Measurements from ENCODE around the gene C20orf96.

Gene C20orf96

DNA sequence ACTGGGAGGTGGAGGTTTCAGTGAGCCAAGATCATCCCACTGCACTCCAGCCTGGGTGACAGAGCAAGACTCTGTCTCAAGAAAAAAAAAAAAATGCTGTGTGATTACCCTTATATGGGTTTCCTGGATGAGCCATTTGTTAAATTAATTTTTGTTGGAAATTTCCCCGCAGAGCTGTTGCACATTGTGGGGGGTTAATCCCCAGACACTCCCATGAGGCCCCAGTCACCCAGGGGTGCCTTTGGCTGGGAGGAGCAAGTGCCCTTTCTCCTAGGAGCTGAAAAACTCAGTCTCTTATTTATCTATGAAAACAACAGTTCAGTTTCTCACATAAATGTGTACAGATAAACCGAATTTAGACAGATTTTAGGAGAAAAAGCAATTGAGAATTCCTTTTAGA lies 37.7 kb downstream of the C20orf96 start:
- Histone ChIP-seq H3K4me2 (ENCODE audit: insufficient read depth, low read length) (no peak overlapping the region), H3K27ac (ENCODE audit: low read length) (no peak overlapping the region), H3K79me2 (ENCODE audit: insufficient read depth, low read length) (no peaks in the 10 kb centered on the region), H3K27me3 (ENCODE audit: insufficient read depth, low read length, poor library complexity) (no peaks in the 10 kb centered on the region), H3K9ac (ENCODE audit: low read depth, low read length) (no peak overlapping the region), H3K36me3 (ENCODE audit: insufficient read depth, low read length) (no peaks in the 10 kb centered on the region), H3K9me3 (ENCODE audit: insufficient read depth, low read length, severe bottlenecking) (no peaks in the 10 kb centered on the region), H4K20me1 (ENCODE audit: insufficient read depth, low read length) (no peaks in the 10 kb centered on the region), H3K4me1 (ENCODE audit: insufficient read depth, low read length) (peaks cover 19% of the 10 kb centered on the region), H2AFZ (ENCODE audit: low read depth, low read length) (no peak overlapping the region), H3K4me3 (ENCODE audit: low read depth in 1 of 2, low read length in 2 of 2) (no peak overlapping the region)
- DNase-seq = no peak
- no peak for TF ChIP-seq EZH2 (IDR thresholded peaks at IDR 0.05; ENCODE audit: borderline replicate concordance, low read depth, low read length, severe bottlenecking)
- TF ChIP-seq CTCF (IDR thresholded peaks at IDR 0.05; ENCODE audit: borderline replicate concordance, extremely low read depth, low read length, poor library complexity, severe bottlenecking) = no peak
- ATAC-seq (ENCODE audit: insufficient read depth, low read depth) = no peak

GRCh38 chr20:251354-251753 lies 39.2 kb downstream of the C20orf96 start:
- Histone ChIP-seq H3K27me3 (ENCODE audit: insufficient read depth, low read length, poor library complexity) (no peaks in the 10 kb centered on the region), H3K4me2 (ENCODE audit: insufficient read depth, low read length) (peak overlapping the region; percentile 32; the same call in 1 of the 2 replicates)

DNA sequence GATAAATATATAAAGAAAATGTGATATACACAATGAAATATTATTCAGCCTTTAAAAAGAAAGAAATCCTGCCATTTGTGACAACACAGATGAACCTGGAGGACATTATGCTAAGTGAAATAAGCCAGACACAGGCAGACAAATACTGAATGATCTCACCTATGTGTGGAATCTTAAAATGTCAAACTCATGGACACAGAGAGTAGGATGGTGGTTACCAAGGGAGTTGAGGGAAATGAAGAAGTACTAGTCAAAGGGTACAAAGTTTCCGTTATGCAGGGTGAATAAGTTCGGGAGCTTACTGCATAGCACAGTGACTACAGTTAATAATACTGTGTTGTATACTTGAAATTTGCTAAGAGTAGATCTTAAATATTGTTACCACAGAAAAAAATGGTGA lies 47.6 kb downstream of the C20orf96 start:
- no peaks in the 10 kb centered on the region for H3K4me1 ChIP-seq (ENCODE audit: insufficient read depth, low read length)
- no peak overlapping the region for H2AFZ ChIP-seq (ENCODE audit: low read depth, low read length)
- H3K79me2 ChIP-seq (ENCODE audit: insufficient read depth, low read length) = no peaks in the 10 kb centered on the region
- H3K9ac ChIP-seq (ENCODE audit: low read depth, low read length) = no peak overlapping the region
- TF ChIP-seq CTCF (IDR thresholded peaks at IDR 0.05; ENCODE audit: borderline replicate concordance, extremely low read depth, low read length, poor library complexity, severe bottlenecking) = no peak
- no peak for TF ChIP-seq EZH2 (IDR thresholded peaks at IDR 0.05; ENCODE audit: borderline replicate concordance, low read depth, low read length, severe bottlenecking)
- no peak overlapping the region for H3K4me3 ChIP-seq (ENCODE audit: low read depth in 1 of 2, low read length in 2 of 2)
- H4K20me1 ChIP-seq (ENCODE audit: insufficient read depth, low read length) = no peaks in the 10 kb centered on the region
- ATAC-seq (ENCODE audit: insufficient read depth, low read depth) (no peak), DNase-seq (no peak)
- H3K9me3 ChIP-seq (ENCODE audit: insufficient read depth, low read length, severe bottlenecking) = no peaks in the 10 kb centered on the region
- H3K4me2 ChIP-seq (ENCODE audit: insufficient read depth, low read length) = no peak overlapping the region
- H3K27ac ChIP-seq (ENCODE audit: low read length) = no peak overlapping the region
- H3K36me3 ChIP-seq (ENCODE audit: insufficient read depth, low read length) = no peaks in the 10 kb centered on the region
- peaks cover 17% of the 10 kb centered on the region for H3K27me3 ChIP-seq (ENCODE audit: insufficient read depth, low read length, poor library complexity)

More at GRCh38 chr20:251354-251753, 39.2 kb downstream of the C20orf96 start:
- H2AFZ ChIP-seq (ENCODE audit: low read depth, low read length) = no peak overlapping the region; the same call in 1 of the 2 replicates
- H3K4me3 ChIP-seq (ENCODE audit: low read depth in 1 of 2, low read length in 2 of 2) = no peak overlapping the region
- peaks cover 19% of the 10 kb centered on the region for H3K4me1 ChIP-seq (ENCODE audit: insufficient read depth, low read length)
- no peak overlapping the region for H3K9ac ChIP-seq (ENCODE audit: low read depth, low read length)
- no peak for DNase-seq
- no peaks in the 10 kb centered on the region for H3K9me3 ChIP-seq (ENCODE audit: insufficient read depth, low read length, severe bottlenecking)
- TF ChIP-seq CTCF (IDR thresholded peaks at IDR 0.05; ENCODE audit: borderline replicate concordance, extremely low read depth, low read length, poor library complexity, severe bottlenecking) (no peak), EZH2 (IDR thresholded peaks at IDR 0.05; ENCODE audit: borderline replicate concordance, low read depth, low read length, severe bottlenecking) (no peak)
- no peaks in the 10 kb centered on the region for H3K79me2 ChIP-seq (ENCODE audit: insufficient read depth, low read length)
- peak overlapping the region; percentile 43 for H3K27ac ChIP-seq (ENCODE audit: low read length)
- ATAC-seq (ENCODE audit: insufficient read depth, low read depth) = peak; percentile 77
- H3K36me3 ChIP-seq (ENCODE audit: insufficient read depth, low read length) = no peaks in the 10 kb centered on the region
- H4K20me1 ChIP-seq (ENCODE audit: insufficient read depth, low read length) = no peaks in the 10 kb centered on the region

DNA sequence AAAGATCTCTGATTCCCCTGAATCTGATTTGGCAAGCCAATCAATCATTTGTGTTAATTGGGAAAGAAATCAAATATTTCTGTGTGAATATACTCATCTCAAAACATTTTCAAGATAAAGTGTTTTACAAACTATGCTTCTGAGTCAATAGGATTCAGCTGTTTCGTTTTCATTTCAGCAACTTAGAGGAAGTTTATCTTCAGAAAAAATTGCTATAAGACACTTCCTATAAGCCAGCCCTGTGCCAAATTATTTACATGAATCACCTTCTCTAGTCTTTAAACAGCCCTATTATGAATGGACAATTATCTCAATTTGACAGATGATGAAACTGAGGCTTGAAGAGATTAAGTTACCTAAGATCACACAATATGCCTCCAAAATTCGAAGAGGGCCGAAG lies 52.6 kb downstream of the C20orf96 start:
- no peak overlapping the region for H3K4me3 ChIP-seq (ENCODE audit: low read depth in 1 of 2, low read length in 2 of 2)
- no peaks in the 10 kb centered on the region for H3K36me3 ChIP-seq (ENCODE audit: insufficient read depth, low read length)
- peaks cover 5% of the 10 kb centered on the region; the same call in 1 of the 2 replicates for H3K4me1 ChIP-seq (ENCODE audit: insufficient read depth, low read length)
- no peak for DNase-seq
- no peak overlapping the region for H3K9ac ChIP-seq (ENCODE audit: low read depth, low read length)
- H2AFZ ChIP-seq (ENCODE audit: low read depth, low read length) = no peak overlapping the region
- peaks cover 11% of the 10 kb centered on the region for H3K27me3 ChIP-seq (ENCODE audit: insufficient read depth, low read length, poor library complexity)
- H3K9me3 ChIP-seq (ENCODE audit: insufficient read depth, low read length, severe bottlenecking) = no peaks in the 10 kb centered on the region
- H3K79me2 ChIP-seq (ENCODE audit: insufficient read depth, low read length) = no peaks in the 10 kb centered on the region
- no peak for TF ChIP-seq CTCF (IDR thresholded peaks at IDR 0.05; ENCODE audit: borderline replicate concordance, extremely low read depth, low read length, poor library complexity, severe bottlenecking)
- no peak for TF ChIP-seq EZH2 (IDR thresholded peaks at IDR 0.05; ENCODE audit: borderline replicate concordance, low read depth, low read length, severe bottlenecking)
- no peak overlapping the region for H3K27ac ChIP-seq (ENCODE audit: low read length)
- H4K20me1 ChIP-seq (ENCODE audit: insufficient read depth, low read length) = no peaks in the 10 kb centered on the region
- no peak for ATAC-seq (ENCODE audit: insufficient read depth, low read depth)
- H3K4me2 ChIP-seq (ENCODE audit: insufficient read depth, low read length) = peak overlapping the region; percentile 47; the same call in 1 of the 2 replicates

Data from DND-41 (cell line).